GM19238 (cell line): Measurements from ENCODE around the gene PRKCSH.
A peak's percentile ranks its signal among the peaks of the same experiment; 100 is the strongest.
"Not testable (repeated sequence)": the region's sequence is repeated elsewhere in the genome, so short reads cannot be mapped to it uniquely, and the experiment has no call there.

ENCODE experiments used
- DNase-seq: peaks from one replicate; pipeline ENCODE4 v3.0.0; 2011; ENCODE audit warnings: low spot score; ENCODE audit not compliant: insufficient read length

Gene PRKCSH

DNA sequence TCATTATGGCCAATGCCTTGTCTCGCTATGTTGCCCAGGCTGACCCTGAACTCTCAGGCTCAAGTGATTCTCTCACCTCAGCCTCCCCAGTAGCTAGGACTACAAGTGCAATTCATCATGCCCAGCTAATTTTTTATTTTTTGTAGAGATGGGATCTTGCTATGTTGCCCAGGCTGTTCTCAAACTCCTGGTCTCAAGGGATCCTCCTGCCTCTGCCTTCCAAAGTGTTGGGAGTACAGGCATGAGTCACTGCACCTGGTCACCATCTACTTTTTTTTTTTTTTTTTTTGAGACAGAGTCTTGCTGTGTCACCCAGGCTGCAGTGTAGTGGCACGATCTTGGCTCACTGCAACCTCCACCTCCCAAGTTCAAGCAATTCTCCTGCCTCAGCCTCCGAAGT, 39.9 kb downstream of the PRKCSH start:
- not testable (repeated sequence) for DNase-seq

DNA sequence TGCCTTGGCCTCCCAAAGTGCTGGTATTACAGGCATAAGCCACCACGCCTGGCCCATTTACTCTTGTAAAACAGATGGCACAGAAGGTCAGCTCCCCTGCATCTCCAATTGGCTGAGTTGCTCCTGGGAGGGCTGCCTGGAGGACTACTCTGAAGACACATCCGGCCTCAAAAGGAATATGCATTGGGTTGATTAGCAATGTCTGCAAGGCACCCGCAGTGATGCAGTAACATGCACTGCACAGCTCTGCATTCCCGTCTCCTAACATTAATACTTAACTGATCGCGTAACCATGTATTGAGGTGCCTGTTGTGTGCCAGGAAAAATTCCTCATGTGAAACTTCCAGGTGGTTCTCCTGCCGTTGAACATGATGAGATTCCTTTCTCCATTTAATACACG, 40.4 kb downstream of the PRKCSH start:
- DNase-seq: no peak

DNA sequence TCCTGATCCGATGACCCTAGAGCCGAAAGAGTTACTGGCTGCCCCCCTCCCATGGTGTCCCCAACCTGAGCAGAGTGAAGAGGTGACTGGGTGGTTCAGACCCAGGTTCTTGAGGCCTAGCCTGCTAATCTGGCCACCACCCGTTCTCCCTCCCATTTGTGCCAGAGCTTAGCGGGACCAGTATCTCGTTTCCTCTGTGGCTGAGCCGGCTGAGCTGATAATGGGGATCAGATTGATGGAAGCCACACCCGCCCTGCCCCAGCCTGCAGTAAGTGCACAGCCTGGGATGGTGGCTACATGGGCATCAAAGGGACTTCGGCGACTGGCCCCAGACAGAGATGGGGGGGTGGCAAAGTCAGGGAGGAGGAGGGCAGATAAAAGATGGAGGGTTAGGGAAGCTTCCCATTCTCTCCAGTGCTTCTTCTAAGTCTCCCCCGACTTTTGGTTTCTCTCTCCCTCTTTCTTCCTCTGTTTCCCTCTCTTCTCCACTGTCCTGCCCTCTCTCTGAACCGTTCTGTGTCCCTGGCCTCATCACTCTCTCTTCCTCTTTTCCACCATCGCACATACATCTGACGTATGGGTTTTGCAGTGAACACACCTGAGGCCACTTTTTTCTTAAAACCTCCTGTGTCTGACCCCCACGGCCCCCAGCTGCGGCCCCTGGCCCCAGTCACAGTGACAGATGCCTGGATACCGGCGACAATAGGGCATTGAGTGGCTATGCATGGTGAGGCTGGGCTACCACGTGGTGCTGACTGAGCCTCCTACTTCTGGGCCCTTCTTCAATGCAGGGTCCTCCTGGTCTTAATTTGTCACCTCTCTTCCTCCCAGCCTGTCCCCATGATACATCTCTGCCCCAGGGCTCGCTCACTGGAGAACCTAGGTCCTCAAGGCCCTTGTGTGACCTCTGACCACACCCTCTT, 43.0 kb downstream of the PRKCSH start:
- DNase-seq: no peak

DNA sequence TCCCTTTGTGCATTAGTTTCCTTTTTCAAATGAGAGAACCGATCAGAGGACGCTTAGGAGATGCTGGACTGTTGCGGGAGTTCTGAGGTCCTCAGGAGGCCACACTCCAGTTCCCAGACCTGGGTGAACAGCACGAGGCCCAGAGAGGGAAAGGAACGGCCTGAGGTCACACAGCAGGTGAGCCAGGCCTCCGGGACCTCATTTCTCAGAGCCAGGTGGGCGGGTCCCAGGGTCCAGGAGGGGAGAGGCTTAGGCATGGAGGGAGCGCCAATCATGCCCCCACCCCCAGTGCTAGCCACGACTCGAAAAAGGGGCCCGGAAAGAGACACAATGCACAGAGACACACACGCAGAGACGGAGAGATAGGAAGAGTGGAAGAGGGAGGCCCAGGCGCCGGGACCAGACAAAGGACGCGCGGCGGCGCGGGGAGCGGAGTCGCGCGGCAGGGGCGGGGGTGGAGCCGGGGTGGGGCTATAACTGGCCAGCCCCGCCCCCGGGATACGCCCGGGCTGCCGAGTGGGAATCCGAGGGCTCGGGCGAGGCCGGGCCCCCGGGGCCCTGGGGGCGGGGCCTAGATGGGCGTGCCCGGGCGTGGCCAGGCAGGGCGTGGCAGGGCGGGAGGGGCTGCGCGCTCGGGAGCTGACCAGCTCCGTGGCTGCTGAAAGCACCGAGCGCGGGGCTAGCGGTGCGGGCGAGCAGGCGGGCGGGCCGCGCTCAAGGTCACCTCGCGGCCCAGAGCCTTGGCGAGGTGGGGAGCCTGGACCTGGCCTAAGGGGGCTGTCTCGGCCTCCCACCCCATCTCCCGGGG, 43.9 kb downstream of the PRKCSH start:
- no peak for DNase-seq

DNA sequence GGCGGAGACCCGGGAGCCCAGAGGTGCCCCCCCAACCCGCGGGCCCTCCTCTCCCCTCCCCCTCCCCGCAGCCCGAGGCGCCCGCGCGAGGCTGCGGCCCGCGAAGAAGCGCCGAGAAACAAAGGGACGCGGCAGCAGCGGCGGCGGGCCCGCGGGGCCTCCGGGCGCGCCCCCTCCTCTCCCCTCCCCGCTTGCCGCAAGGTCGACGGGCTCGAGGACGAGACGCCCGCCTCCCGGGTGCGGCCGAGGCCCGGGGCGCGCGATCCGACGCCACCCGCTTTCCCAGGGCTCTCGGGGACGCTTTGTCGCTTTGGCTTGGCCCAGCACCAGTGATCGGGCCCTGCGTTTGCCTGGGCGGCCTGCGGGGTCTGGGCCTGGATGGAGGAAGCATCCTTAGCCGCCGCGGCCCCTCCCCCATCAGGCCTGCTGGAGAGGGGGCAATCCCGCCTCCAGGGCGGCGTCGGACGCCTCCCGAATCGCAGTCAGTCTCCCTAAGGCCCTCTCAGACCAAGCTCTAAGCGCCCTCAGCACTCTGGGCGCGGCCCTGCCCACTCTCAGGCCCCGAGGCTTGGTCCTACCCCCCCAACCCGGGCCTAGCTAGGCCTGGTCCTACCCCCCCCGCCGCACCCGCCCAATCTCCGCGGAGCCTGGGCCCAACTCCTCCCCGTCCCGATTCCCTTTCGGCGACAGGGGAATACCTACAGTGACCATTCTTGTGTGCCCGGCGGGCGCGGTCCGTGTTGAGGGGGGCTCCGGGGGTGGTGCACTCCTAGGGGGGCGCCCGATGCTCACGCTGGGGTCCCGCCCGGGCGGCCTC, 44.7 kb downstream of the PRKCSH start:
- no peak for DNase-seq

DNA sequence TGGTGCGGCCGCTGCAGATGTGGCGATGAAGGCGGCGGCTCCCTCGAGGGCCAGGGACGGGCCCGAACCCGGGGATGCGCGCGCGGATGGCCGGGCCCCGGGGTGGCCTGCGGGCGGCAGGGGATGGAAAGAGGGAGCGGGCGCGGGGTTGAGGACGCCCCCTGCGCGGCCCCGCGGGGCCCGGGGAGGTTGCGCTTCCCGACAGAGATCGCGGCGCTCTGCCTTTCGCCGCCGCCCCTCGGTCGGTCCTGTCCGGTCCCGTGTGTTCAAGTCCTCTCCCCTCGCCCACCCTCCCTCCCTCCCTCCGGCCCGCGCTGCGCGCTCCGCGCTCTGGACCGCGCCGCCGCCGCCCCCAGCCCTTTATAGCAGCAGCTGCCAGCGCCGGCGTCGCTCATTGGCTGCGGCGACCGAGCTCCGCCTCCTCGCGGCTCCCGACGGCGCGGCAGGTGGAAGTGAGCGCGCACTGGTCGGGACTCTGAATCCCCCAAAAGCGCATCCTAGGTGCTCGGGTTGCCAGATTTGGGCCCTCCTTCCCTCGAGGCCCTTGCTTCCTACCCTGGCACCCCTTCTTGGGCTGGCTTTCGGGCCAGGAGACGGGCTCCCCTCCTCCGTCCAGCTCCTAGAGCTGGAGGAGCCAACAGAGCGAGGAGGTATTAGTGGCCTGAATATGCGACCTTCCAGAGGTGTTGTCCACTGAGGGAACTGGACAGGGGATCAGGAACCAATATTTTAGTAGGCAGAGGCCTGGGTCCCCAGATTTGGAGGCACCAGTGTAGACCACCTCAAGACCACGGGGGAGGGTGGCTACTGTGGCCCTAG, 45.5 kb downstream of the PRKCSH start, which contains the start of gene ELAVL3:
ELAVL3 (minus strand) TSS at position 332 of the 819 bp plus-strand sequence. CDS start 438 bp downstream, outside the sequence.
- no peak for DNase-seq

DNA sequence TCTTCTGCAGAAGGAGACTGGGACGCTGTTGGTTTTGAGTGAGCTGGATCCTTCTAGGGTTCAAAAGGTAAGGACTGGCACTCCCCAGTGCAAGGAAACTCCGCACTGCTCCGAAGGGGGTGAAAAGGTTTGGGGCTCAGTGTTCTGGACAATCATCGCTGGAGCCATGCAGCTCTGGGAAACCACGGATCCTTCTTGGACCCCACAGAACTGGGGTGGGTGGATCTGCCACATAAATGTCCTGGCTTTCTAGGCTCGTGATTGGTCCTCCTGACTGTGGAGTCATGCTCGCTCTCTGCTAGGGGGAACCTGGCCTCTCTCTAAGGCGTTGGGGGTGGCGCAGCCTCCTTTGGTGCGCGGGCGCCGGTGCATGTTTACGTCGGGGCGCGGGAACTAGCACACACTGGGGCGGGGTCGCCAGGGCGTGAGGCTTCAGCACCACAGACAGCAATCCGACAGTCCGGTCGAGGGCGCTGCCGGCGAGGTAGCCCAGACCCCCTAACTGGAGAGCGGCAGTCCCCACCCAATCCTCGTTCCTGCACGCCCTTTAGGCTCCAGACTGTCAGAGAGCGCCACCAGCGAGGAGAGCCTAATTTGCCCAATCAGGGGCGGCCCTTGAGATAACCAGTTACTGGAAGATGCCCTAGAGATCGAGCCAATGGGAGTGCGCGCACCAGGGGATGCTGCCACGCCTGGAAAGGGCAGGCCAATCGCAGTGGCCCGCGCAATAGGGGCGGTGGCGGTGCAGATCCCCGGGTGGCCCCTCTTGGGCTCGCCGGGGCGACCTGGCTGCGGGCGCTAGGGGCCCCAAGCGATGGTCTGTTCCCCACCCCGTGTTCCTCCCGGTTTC, 46.3 kb downstream of the PRKCSH start:
- DNase-seq: peak; percentile 88

DNA sequence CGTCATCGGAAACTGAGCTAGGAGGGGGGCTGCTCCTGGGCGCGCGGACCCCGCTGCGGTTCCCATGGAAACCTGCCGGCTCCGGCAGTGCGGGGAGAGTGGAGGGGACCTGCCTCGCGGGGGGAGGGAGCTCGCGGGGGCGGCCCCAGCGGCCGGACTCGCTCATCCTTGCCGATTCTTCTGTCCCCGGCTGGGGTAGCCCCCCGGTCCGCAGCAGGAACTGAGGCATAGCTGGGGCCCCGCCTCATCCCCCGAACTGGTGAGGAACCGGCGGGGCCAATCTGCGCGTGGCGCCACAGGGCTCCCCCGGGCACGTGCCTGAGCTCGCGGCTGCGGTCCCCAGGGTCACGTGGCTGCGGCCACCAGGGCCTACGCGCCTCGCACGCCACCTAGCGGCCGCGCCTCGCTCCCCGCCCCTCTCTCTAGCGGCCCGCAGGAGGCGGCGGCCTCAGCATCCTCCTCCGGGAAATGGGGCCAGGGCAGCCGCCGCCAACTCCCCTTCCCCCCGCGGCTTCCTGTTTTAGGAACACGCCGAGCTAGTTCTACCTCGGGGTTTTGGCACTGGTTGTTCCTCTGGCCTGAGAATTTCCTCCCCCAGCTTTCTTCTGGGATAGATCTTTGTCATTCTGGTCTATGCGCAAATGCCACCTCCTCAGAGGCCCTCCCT, 47.1 kb downstream of the PRKCSH start:
- DNase-seq: peak; percentile 97

DNA sequence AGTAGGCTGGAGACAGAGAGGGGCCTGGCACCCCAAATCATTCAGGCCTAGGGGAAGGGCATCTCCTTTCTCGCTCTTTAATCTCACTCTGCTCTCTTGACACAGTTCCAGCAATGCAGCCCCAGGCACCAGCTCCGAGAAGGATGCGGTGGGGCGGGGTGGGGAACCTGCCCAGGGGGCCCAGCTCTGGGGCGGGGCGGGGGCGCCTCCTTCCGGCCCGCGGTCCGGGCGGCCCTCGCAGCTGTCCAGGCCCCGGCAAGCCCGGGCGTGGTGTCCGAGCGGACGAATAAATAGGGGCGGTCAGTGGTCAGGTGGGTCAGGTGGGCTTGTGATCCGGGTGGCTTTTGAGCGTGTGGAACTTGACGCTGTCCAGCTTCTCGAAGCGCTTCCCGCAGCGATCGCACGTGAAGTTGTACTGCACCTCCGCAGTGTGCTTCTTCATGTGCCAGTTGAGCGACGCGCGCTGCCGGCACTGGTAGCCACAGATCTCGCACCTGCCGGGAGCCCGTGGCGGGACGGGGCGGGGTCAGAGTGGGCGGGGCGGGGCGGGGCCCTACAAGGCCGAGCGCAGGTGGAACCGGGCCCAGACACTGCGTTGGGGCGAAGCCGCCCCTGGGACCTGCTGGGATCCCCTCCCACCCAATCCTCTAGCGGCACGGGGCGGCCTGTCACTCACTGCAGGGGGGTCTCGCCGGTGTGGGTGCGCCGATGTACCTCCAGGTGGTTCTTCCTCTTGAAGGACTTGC, 48.1 kb downstream of the PRKCSH start:
- no peak for DNase-seq

DNA sequence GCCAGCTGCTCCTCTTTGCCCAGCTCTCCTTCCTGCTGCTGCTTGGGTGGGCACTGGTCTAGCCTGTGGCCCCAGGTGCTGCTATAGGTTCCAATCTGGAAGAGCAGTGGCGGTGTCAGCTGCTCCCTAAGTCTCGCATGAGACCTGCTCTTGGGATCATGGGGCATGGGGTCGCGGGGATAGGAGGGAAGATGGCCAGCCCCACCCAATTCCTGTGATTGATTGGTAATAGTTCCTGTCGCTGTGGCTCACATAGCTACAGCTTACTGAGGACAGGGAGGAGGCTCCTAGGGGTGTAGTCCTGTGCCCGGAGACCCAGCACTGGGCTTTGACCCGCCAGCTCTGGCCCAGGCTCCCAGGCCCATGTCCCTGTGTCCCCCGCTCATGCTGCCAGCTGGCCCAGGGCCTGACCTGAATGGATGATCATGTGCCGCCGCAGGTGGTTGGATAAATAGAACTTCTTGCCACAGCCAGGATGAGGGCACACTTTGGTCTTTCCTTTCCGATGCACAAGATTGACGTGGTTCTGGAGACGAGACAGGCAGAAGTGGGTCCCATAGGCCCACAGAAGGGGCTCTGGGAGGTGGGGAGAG, 49.9 kb downstream of the PRKCSH start:
- no peak for DNase-seq

DNA sequence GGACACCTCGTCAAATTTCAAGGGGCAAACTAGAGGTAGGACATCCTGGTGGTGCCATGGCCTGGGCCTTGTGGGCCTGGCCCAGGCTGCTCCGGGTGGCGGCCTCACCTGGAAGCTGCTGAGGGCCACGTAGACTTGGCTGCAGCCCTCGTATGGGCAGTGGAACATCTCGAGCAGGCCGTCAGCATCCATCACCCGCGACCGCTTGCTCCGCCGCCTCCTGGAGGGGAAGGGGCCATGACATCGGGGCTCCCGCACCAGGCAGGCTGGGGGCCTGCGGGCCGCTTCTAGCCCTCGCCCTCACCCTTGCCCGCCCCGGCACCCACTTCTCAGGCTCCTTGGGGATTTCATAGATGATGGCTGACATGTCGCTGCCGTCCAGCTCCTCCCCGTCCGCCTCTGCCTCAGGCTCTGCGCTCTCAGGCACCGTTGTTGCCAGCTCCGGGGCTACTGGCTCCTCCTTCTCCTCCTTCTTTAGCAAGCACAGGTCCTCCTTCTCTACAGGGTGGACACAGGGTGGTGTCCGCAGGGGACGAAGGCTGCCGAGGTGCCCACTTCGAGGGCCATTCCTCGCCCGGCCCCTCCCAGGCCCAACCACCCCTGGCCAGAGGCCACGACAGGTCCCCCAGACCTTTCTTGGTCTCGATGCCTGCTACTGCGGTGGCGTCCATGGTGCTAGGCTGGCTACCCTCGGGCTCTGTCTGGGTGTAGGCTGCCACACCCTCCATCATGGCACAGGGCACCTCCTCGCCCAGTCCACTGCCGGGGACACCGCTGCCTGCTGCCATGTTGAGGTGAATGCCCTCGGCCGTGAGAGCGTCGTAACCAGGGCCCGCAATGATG, 51.4 kb downstream of the PRKCSH start:
- DNase-seq: no peak

DNA sequence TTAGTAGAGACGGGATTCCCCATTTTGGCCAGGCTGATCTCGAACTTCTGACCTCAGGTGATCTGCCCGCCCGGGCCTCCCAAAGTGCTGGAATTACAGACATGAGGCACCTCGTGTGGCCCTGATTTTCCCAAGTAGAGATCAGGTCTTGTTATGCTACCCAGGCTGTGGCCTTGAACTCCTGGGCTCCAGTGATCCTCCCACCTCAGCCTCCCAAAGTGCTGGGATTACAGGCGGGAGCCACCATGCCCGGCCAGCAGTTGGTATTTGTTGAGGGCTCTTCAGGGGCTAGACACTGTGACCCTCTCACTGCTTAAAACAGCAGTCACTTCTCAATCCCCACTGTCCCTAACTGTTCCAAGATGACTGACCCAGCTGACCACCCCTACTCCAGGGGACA, 53.9 kb downstream of the PRKCSH start:
- DNase-seq: no peak

DNA sequence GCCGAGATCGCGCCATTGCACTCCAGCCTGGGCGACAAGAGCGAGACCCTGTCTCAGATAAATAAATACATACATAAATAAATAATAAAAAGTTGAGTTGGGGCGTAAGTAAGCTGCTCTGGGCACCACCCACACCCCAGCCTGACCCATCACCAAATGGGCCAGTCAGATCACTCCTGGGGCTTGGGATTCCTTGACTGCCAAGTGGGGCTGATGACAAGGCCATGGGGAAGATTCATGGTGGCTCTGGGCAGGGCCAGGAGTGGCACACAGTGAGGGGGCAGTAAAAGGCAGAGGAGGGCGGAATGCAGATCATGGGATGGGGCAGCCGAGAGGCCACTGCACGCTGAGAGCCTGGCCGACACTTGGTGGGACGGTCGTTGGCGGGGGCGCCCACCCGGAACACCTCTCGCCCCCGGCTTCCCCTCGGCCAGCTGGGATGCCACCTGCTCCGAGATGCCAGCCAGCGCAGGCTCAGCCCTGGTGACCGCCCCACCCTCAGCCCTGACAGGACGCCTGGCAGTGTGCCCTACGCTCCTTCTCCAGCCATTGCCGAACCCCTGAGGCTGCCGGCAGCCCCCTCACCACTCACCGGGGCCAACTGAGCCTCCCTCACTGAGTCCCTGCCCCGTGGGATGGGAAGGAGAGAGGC, 59.3 kb downstream of the PRKCSH start:
- no peak for DNase-seq

DNA sequence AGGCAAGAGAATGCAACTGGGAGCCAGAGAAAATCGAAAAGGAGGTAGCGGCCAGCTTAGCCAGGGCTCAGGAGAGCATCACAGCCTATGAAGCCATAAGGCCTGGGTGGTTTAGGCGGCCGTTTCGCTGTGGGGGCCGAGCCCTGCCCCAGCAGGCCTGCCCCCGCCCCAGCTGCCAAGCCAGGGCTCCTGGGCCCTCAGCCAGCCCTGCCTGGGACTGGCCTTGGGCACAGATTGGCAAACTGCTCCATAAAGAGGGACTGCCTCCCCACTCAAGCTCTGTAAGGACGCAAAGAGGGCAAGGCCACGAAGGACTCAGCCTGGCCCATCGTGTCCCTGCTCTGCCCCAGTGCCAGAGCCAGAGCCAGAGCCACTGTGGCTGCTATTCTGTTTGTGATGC, 60.0 kb downstream of the PRKCSH start:
- DNase-seq: no peak

DNA sequence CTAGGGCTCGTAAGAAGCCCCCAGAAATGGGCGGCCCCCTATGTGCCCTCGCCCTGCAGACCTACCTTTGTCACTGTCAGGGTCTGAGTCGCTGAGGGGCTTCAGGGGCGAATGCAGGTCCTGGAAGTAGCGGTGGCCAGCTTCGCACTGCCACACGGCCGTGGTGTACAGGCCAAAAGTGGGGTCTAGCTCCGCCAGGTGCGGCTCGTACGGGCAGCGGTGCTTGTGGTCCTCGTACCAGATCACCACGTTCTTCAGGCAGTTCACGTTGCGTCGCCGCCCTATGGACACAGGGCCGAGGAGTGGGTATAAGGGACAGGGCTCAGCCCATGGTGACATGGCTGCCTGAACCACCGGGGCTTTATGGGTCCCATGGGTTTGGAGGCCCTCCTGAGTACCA, 60.5 kb downstream of the PRKCSH start:
- DNase-seq: no peak

DNA sequence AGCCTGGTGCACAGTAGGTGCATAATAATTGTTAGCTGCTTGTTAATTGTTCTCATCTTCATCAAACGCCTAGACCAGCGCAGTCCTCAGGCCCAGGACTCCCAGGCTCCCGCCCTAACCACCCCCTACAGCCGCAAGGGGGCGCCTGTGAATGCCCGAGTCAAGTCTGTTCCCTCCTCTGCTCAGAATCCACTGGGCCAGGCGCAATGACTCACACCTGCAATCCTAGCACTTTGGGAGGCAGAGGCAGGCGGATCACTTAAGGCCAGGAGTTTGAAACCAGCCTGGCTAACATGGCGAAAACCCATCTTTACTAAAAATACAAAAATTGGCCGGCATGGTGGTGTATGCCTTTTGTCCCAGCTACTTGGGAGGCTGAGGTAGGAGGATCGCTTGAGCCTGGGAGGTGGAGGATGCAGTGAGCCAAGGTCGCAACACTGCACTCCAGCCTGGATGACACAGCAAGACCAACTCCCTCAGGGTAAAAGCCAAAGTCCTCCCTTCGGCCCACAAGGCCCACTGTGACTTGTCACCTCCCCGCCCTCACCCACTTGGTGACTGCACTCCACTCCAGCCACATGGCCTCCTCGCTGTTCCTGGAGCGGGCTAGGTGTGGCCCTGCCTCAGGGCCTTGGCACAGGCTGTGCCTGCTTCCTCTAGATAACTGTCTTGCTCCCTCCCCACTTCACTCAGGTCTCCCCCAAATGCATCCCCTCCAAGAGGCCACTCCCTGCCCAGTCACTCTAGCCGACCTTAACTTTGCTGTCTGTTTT, 61.1 kb downstream of the PRKCSH start:
- DNase-seq: no peak
